Heart left ventricle (tissue), 13 donors: ENCODE results near the gene NWD2.

Experiments used
- POLR2A ChIP-seq, 2 donors: fragments of 450-650 bp; IDR thresholded peaks; one replicate each; pipeline ENCODE4 v1.6.1; 2017; ENCODE audit warnings: antibody characterized with exemption in 2 of 2, mild to moderate bottlenecking in 2 of 2, moderate library complexity in 2 of 2
- TF ChIP-seq, protein P1 (sequence below), 12 donors: fragments of 200-600 bp; sonication (generic) in 4 of 12; IDR thresholded peaks; one replicate each; pipeline versions ENCODE4 v1.5.0 to v1.8.0; 2018 to 2022; ENCODE audit warnings: antibody characterized with exemption in 12 of 12, mild to moderate bottlenecking in 5 of 12
- donor health status: ischemic (EF 13 %, LVEDD 7.1; RV severe dilation, severe dysfunction).
- donor health status: DM: no; HTN: yes; CAD: no.
- donor health status: DM: no; HTN: no; CAD: no.
- donor health status: ischemic (EF 25% LVEDD 6.9; RV normal size, moderate dysfunction).
- donor health status: ischemic (EF 25% LVEDD 5.7; RV mildly dilated, moderate dysfunction).
- donor health status: ischemic (EF 35%, LVEDD 5.7; RV mildly dilated, moderate dysfunction).
- donor health status: nonischemic (EF 11% LVEDD 7.7; RV severe dilation, severe dysfunction).
- donor health status: DM: yes; HTN: yes; CAD: no.
- donor health status: PGD.
- donor health status: ischemic (EF 29% LVEDD 5.4; RV normal size, mild dysfunction).
- donor health status: nonischemic (EF 23%, LVEDD 6.1; RV moderate dilation, normal function).

DNA sequence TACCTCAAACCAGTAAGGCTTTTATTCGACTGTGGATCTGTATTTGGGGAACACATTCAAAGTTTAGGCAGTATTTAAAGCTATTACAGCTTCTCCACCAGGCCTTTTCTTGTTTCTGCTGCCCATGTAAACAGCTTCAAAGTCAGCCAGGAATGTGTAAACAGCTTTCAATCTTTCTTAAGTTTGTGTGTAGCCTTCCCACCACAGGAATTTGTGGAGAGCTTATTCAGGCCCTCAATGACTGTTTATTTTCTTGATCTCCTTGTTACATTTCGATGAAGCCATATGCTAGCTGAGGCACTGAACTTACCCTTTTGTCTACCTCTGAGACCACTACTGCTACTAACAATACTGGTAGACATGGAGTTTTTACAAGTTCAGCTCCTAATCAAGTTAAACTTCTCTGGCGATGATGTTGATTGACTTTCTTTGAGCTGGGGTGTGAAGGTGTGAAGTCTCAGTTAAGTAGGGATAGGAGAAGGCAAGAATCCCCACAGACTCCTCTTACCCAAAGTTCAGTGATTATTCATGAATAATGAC is 72.6 kb downstream of the NWD2 start:
- TF ChIP-seq, protein P1, sequence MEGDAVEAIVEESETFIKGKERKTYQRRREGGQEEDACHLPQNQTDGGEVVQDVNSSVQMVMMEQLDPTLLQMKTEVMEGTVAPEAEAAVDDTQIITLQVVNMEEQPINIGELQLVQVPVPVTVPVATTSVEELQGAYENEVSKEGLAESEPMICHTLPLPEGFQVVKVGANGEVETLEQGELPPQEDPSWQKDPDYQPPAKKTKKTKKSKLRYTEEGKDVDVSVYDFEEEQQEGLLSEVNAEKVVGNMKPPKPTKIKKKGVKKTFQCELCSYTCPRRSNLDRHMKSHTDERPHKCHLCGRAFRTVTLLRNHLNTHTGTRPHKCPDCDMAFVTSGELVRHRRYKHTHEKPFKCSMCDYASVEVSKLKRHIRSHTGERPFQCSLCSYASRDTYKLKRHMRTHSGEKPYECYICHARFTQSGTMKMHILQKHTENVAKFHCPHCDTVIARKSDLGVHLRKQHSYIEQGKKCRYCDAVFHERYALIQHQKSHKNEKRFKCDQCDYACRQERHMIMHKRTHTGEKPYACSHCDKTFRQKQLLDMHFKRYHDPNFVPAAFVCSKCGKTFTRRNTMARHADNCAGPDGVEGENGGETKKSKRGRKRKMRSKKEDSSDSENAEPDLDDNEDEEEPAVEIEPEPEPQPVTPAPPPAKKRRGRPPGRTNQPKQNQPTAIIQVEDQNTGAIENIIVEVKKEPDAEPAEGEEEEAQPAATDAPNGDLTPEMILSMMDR (IDR thresholded peaks at IDR 0.05) = no peak
- TF ChIP-seq POLR2A (IDR thresholded peaks at IDR 0.05) = no peak
